ENCODE measurements around the gene IRF9.
A peak's percentile ranks its signal among the peaks of the same experiment; 100 is the strongest.

The IRF9 gene

DNA sequence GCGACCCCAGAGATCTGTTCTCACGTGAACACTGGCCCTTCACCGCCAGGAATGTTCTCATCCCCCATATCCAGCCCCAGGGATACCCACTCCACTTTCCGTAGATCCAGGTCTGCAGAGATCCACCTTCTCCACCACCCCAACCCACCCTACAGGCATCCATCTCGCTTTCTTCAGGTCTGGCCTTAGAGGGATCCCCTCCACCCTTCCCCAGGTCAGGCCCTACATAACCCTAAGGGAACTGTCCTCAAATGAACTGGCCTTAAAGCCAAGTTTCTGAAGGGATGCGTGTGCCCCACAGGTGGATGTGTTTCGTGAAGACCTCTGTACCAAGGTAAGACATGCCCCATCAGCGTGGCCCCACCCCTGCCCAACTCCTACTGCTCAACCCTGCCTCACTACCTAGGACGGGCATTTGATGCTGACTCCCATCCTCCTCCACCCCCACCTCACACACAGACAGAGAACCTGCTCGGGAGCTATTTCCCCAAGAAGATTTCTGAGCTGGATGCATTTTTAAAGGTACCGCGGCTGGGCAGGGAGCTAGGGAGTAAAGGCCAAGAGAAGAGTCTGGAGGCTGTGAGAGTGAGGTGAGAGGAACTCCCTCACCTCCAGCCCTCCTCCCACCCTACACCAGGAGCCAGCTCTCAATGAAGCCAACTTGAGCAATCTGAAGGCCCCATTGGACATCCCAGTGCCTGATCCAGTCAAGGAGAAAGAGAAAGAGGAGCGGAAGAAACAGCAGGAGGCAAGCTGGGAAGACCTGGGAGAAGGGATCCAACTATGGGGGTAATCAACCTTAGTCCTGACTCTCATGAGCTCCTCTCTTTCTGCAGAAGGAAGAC, 24.2 kb upstream of the IRF9 start:
- Mint-ChIP-seq H3K36me3 (ENCODE audit: low read depth) (peaks cover 49% of the 10 kb centered on the region), H3K27me3 (ENCODE audit: low read depth) (no peaks in the 10 kb centered on the region), H3K9me3 (no peaks in the 10 kb centered on the region), H3K27ac (peak overlapping the region; percentile 87), H3K4me3 (peak overlapping the region; percentile 90), H3K4me1 (ENCODE audit: low read depth) (peaks cover 48% of the 10 kb centered on the region)
- no peak for DNase-seq (ENCODE audit: low spot score)

- Mint-ChIP-seq H3K27ac (peak overlapping the region; percentile 58), H3K36me3 (ENCODE audit: low read depth) (peaks cover 48% of the 10 kb centered on the region), H3K4me3 (peak overlapping the region; percentile 90), H3K4me1 (ENCODE audit: low read depth) (peaks cover 44% of the 10 kb centered on the region), H3K27me3 (ENCODE audit: low read depth) (no peaks in the 10 kb centered on the region), H3K9me3 (no peaks in the 10 kb centered on the region)
- no peak for DNase-seq (ENCODE audit: low spot score)
Observed at GRCh38 chr14:24137529-24138395, 23.3 kb upstream of the IRF9 start.

DNA sequence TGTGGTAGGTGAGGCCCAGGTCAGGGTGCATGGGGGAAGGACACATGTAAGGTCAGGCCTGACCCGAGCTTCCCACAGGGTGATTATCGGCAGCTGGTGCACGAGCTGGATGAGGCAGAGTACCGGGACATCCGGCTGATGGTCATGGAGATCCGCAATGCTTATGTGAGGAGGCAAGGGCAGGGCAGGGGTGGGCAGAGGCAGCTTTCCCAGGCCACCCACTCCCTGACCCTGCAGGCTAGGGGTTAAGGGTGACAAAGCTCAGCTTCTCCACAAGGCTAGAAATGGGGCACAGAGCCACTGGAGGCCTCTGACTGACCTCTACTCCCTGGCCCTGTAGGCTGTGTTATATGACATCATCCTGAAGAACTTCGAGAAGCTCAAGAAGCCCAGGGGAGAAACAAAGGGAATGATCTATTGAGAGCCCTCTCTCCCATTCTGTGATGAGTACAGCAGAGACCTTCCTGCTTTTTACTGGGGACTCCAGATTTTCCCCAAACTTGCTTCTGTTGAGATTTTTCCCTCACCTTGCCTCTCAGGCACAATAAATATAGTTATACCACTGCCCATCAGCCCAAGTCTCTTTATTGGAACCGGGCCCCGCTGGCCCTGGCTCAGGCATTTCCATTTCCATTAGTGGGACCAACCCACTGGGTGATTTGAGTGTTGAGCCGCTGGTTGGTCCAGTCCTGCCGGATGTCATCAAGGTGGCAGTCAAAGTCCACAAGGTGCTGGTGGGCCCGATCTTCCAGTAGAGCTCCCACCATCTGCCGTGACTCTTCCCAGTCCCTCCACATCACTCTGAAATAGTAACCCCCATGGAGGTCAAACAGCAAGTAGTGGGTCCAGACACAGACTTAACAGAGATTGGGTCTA, 22.4 kb upstream of the IRF9 start:
- Mint-ChIP-seq H3K27ac (peak overlapping the region; percentile 77), H3K36me3 (ENCODE audit: low read depth) (peaks cover 56% of the 10 kb centered on the region), H3K9me3 (no peaks in the 10 kb centered on the region), H3K27me3 (ENCODE audit: low read depth) (no peaks in the 10 kb centered on the region), H3K4me3 (peak overlapping the region; percentile 99), H3K4me1 (ENCODE audit: low read depth) (peaks cover 49% of the 10 kb centered on the region)
- no peak for DNase-seq (ENCODE audit: low spot score)

DNA sequence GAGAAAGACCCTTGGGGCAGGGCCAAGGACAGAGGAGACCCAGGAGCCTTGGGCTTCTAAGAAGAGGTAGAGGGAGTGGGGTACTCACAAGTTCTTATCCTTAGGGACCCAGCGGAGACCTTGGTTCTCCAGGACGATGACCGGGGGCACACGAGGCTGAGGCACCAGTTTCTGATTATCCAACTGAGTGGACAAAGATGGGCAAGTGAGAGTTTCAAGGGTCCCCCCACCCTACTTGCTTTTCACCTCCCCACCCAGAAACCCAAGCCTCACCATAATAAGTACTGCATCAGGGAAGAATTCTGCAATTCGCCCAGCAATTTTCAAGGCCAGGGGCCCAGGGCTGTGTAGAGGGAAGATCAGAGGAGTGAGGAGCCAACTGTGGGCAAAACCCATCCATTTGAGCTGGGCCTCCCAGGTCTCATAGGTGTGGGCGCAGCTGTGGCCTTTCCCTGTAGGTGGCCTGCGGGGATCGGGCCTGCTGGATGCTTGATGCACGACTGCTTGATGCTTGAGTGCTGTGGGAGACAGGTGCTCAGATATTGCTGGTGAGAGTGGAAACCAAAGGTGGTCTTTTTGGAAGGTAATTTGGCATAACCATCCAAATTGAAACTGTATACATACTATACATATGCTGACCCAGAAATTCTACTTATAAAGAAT, 21.7 kb upstream of the IRF9 start:
- Mint-ChIP-seq H3K4me3 (peak overlapping the region; percentile 99), H3K36me3 (ENCODE audit: low read depth) (peaks cover 64% of the 10 kb centered on the region), H3K9me3 (no peaks in the 10 kb centered on the region), H3K27ac (peak overlapping the region; percentile 77), H3K27me3 (ENCODE audit: low read depth) (no peaks in the 10 kb centered on the region), H3K4me1 (ENCODE audit: low read depth) (peaks cover 54% of the 10 kb centered on the region)
- no peak for DNase-seq (ENCODE audit: low spot score)

- Mint-ChIP-seq H3K4me1 (ENCODE audit: low read depth) (peaks cover 60% of the 10 kb centered on the region), H3K36me3 (ENCODE audit: low read depth) (peaks cover 80% of the 10 kb centered on the region), H3K27me3 (ENCODE audit: low read depth) (no peaks in the 10 kb centered on the region), H3K27ac (peak within 1 kb of the TSS; percentile 84), H3K4me3 (peak within 1 kb of the TSS; percentile 99), H3K9me3 (no peaks in the 10 kb centered on the region)
- peak; percentile 100 for DNase-seq (ENCODE audit: low spot score)
Observed at GRCh38 chr14:24141097-24141880, 19.8 kb upstream of the IRF9 start, which contains the start of gene EMC9. Gene EMC9 (minus strand): TSS chr14:24141591. CDS start chr14:24141304, 287 bp downstream.

GRCh38 chr14:24143511-24143910, 17.6 kb upstream of the IRF9 start:
- H3K27ac Mint-ChIP-seq, result peak overlapping the region; percentile 69
- no peak for DNase-seq (ENCODE audit: low spot score)
- peaks cover 50% of the 10 kb centered on the region for H3K4me1 Mint-ChIP-seq (ENCODE audit: low read depth)
- H3K27me3 Mint-ChIP-seq (ENCODE audit: low read depth), result no peaks in the 10 kb centered on the region
- H3K9me3 Mint-ChIP-seq, result no peaks in the 10 kb centered on the region
- peak overlapping the region; percentile 99 for H3K4me3 Mint-ChIP-seq
- H3K36me3 Mint-ChIP-seq (ENCODE audit: low read depth), result peaks cover 68% of the 10 kb centered on the region

DNA sequence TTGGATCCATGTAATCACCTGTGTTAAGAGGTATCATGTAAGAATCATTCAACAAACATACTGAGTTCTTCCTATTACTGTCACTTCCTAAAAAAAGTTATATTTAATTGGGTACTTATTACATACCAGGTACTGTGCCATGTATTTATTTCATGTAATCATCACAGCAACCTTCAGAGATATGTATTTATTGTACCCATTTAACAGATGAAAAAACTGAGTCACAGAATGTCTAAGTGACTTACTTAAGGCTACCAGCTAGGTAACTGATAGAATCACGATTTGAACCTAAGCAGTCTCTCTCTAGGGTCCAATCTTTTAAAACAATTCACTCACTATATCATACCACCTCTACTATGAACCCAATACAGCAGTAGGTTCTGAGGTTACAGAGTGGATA, 16.6 kb upstream of the IRF9 start:
- Mint-ChIP-seq H3K27ac (peak overlapping the region; percentile 50), H3K4me3 (peak overlapping the region; percentile 100)

GRCh38 chr14:24145219-24145618, 15.8 kb upstream of the IRF9 start:
- Mint-ChIP-seq H3K4me3 (peak overlapping the region; percentile 100), H3K27ac (peak overlapping the region; percentile 100), H3K4me1 (ENCODE audit: low read depth) (peaks cover 49% of the 10 kb centered on the region), H3K36me3 (ENCODE audit: low read depth) (peaks cover 67% of the 10 kb centered on the region), H3K27me3 (ENCODE audit: low read depth) (no peaks in the 10 kb centered on the region), H3K9me3 (no peaks in the 10 kb centered on the region)
- DNase-seq (ENCODE audit: low spot score), result no peak

More for the DNA sequence above, 16.6 kb upstream of the IRF9 start:
- no peaks in the 10 kb centered on the region for H3K9me3 Mint-ChIP-seq
- H3K36me3 Mint-ChIP-seq (ENCODE audit: low read depth), result peaks cover 68% of the 10 kb centered on the region
- DNase-seq (ENCODE audit: low spot score), result no peak
- H3K27me3 Mint-ChIP-seq (ENCODE audit: low read depth), result no peaks in the 10 kb centered on the region
- H3K4me1 Mint-ChIP-seq (ENCODE audit: low read depth), result peaks cover 50% of the 10 kb centered on the region

DNA sequence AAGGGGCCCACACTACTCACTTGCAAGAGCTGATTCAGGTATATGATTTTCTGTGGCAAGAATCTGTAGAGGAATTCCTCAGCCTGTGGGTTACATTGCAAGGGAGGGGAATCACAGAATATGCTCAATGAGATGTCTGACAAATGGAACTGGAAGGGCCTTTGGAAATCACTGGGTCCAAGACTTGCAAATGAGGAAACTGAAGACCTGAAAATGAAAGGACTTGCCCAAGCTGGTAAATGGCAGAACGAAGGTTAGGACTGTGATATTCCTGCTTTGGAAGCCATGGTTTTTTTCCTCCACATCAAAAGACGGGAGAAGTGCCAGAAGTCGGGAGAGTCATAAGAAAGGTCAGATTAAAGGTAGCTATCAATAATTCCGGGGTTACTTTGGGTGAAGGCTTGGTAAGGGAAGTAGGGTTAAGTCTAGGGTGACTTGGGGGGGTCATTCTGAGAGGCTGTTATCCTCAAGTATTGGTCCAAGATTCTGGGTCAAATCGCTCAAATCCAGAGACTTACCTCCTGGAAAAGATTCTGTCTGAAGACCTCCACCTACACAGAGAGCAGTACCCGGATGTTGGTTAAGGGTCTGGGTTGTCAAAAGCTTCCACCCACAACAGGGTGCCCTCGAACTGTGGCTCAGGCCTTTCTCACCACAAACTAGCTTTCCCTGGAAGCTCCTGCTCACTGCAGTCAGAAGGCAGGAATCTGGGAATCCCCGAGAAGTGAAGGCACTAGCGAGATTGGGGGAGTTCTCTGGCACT, 15.2 kb upstream of the IRF9 start:
- Mint-ChIP-seq H3K9me3 (no peaks in the 10 kb centered on the region), H3K27ac (peak overlapping the region; percentile 100), H3K27me3 (ENCODE audit: low read depth) (no peaks in the 10 kb centered on the region), H3K4me3 (peak overlapping the region; percentile 100), H3K36me3 (ENCODE audit: low read depth) (peaks cover 67% of the 10 kb centered on the region), H3K4me1 (ENCODE audit: low read depth) (peaks cover 53% of the 10 kb centered on the region)
- no peak for DNase-seq (ENCODE audit: low spot score)

GRCh38 chr14:24146453-24146977, 14.6 kb upstream of the IRF9 start, which contains the start of gene PSME2:
Gene PSME2 (minus strand): TSS chr14:24146610. CDS start chr14:24146581, 29 bp downstream.
- peak; percentile 93 for DNase-seq (ENCODE audit: low spot score)
- Mint-ChIP-seq H3K36me3 (ENCODE audit: low read depth) (peaks cover 72% of the 10 kb centered on the region), H3K27ac (peak within 1 kb of the TSS; percentile 100), H3K27me3 (ENCODE audit: low read depth) (no peaks in the 10 kb centered on the region), H3K4me1 (ENCODE audit: low read depth) (peaks cover 53% of the 10 kb centered on the region), H3K9me3 (no peaks in the 10 kb centered on the region), H3K4me3 (peak within 1 kb of the TSS; percentile 100)

- peaks cover 73% of the 10 kb centered on the region for H3K36me3 Mint-ChIP-seq (ENCODE audit: low read depth)
- H3K9me3 Mint-ChIP-seq, result no peaks in the 10 kb centered on the region
- H3K27me3 Mint-ChIP-seq (ENCODE audit: low read depth), result no peaks in the 10 kb centered on the region
- H3K27ac Mint-ChIP-seq, result peak within 1 kb of the TSS; percentile 100
- H3K4me1 Mint-ChIP-seq (ENCODE audit: low read depth), result peaks cover 51% of the 10 kb centered on the region
- DNase-seq (ENCODE audit: low spot score), result peak; percentile 98
- H3K4me3 Mint-ChIP-seq, result peak within 1 kb of the TSS; percentile 100
Observed at GRCh38 chr14:24146978-24147760, 13.9 kb upstream of the IRF9 start, which contains the start of gene RNF31. Gene RNF31 (plus strand): TSS chr14:24147498. CDS start chr14:24147699, 201 bp downstream.

Measured in T-helper 2 cell treated with Interferon-gamma antibody and Interleukin-4, amounts not matched to agents 5 μg/mL and 100 μg/mL, for 36 hours (primary cell).